HepG2 (cell line): Measurements from ENCODE around the gene PYGB. TPM values are rescaled to one million over a fixed set of nuclear protein-coding genes. Genes with fewer than 3 reads are reported as not detected.
A peak's percentile ranks its signal among the peaks of the same experiment; 100 is the strongest.

Experiments used
- ATAC-seq: fragments of 200-7000 bp; cut with Tn5 transposase; 3 replicates; pipeline ENCODE4 v1.9.1; 2020; ENCODE audit warnings: mild to moderate bottlenecking, moderate library complexity
- BruUV-seq: library from RNA; stranded (reverse); fragments of 400-500 nt; replicated peaks from 2 replicates; lab custom pipeline; 2021; lab: Mats Ljungman, UMichigan
- CTCF ChIA-PET: fragments of 300-600 bp; formaldehyde crosslinking; extraction: SDS; loops from one replicate; lab custom pipeline; 2021; ENCODE audit warnings: low total read pairs, inconsistent platforms, low intra/inter-chr PET ratio; lab: Yijun Ruan, JAX
- POLR2A ChIA-PET: fragments of 350-600 bp; sonication (Branson Sonifier 250); formaldehyde crosslinking; loops from one replicate; lab custom pipeline; 2020; ENCODE audit warnings: antibody characterized with exemption, inconsistent platforms; lab: Yijun Ruan, JAX
- DNase-seq: peaks from one replicate; pipeline ENCODE4 v3.0.0-alpha.2; 2015; ENCODE audit warnings: low spot score
- FAIRE-seq: peaks from 3 replicates; lab custom pipeline; 2011; peaks lifted over from hg19 to GRCh38; lab: Jason Lieb, UNC
- H2AFZ ChIP-seq: one replicate; pipeline ENCODE4 v1.6.1; 2011; ENCODE audit warnings: low read length, inconsistent platforms
- H3K27ac ChIP-seq: fragments of 300-600 bp; 3 replicates; pipeline ENCODE4 v1.8.0; 2011; ENCODE audit warnings: mixed run types, mild to moderate bottlenecking, mixed read lengths, low read length, inconsistent platforms; ENCODE audit not compliant: insufficient read depth; ENCODE audit errors: extremely low read length
- H3K27me3 ChIP-seq, 2 experiments: fragments of 200-600 bp in 1 of 2; 2 replicates in 1 of 2; 3 replicates in 1 of 2; pipeline versions ENCODE4 v1.6.0 to v1.8.0; 2011; ENCODE audit warnings: low read length in 2 of 2, mild to moderate bottlenecking in 2 of 2, moderate library complexity in 2 of 2, inconsistent platforms in 1 of 2; ENCODE audit not compliant: insufficient read depth in 2 of 2, control insufficient read depth in 1 of 2
- H3K36me3 ChIP-seq, 2 experiments: fragments of 200-600 bp in 1 of 2; replicated peaks in 1 of 2; 2 replicates in 1 of 2; 3 replicates in 1 of 2; pipeline versions ENCODE4 v1.5.1 to v1.8.0; 2011; ENCODE audit warnings: low read length in 2 of 2, inconsistent platforms in 1 of 2; ENCODE audit not compliant: insufficient read depth in 2 of 2, control insufficient read depth in 1 of 2
- H3K4me1 ChIP-seq: 2 replicates; pipeline ENCODE4 v1.5.1; 2012; ENCODE audit warnings: low read length, inconsistent platforms; ENCODE audit not compliant: insufficient read depth
- H3K4me2 ChIP-seq: 2 replicates; pipeline ENCODE4 v1.6.0; 2011; ENCODE audit warnings: low read depth, low read length, inconsistent platforms
- H3K4me3 ChIP-seq, 3 experiments: fragments of 200-600 bp in 1 of 3; sonication (generic), shearing (Covaris generic) in 1 of 3; replicated peaks in 1 of 3; 2 replicates each; pipeline ENCODE4 v1.5.1; 2011 to 2016; ENCODE audit warnings: low read length in 3 of 3, inconsistent platforms in 2 of 3, low read depth in 2 of 3, mild to moderate bottlenecking in 2 of 3, control low read depth in 1 of 3, mixed read lengths in 1 of 3; ENCODE audit not compliant: insufficient read depth in 1 of 3
- H3K79me2 ChIP-seq: one replicate; pipeline ENCODE4 v1.6.1; 2011; ENCODE audit warnings: low read length, inconsistent platforms; ENCODE audit not compliant: insufficient read depth
- H3K9ac ChIP-seq: 2 replicates; pipeline ENCODE4 v1.6.0; 2011; ENCODE audit warnings: mild to moderate bottlenecking, low read depth, low read length, inconsistent platforms; ENCODE audit not compliant: insufficient read depth
- H3K9me3 ChIP-seq: 2 replicates; pipeline ENCODE4 v1.5.1; 2012; ENCODE audit warnings: mild to moderate bottlenecking, low read length
- H4K20me1 ChIP-seq: 2 replicates; pipeline ENCODE4 v1.6.0; 2011; ENCODE audit warnings: inconsistent platforms, mild to moderate bottlenecking, low read length, moderate library complexity; ENCODE audit not compliant: insufficient read depth
- HIC2 ChIP-seq: sonication (generic); formaldehyde crosslinking; IDR thresholded peaks from 2 replicates; pipeline ENCODE4 v1.9.0; 2022; ENCODE audit warnings: low read depth, missing genetic modification reagents
- MTA1 ChIP-seq: sonication (generic); formaldehyde crosslinking; IDR thresholded peaks from 2 replicates; pipeline ENCODE4 v1.4.0; 2020; ENCODE audit warnings: missing genetic modification reagents, mild to moderate bottlenecking, borderline replicate concordance
- NFKBIZ ChIP-seq: IDR thresholded peaks from 2 replicates; pipeline ENCODE4 v1.6.1; 2018; ENCODE audit warnings: missing genetic modification reagents, missing compliant biosample characterization
- ZFP91 ChIP-seq: sonication (generic); formaldehyde crosslinking; IDR thresholded peaks from 2 replicates; pipeline ENCODE4 v1.9.0; 2022; ENCODE audit warnings: missing genetic modification reagents, mild to moderate bottlenecking, borderline replicate concordance
- ZNF687 ChIP-seq: sonication (generic); formaldehyde crosslinking; IDR thresholded peaks from 2 replicates; pipeline ENCODE4 v1.5.1; 2020; ENCODE audit warnings: mild to moderate bottlenecking, missing genetic modification reagents, moderate library complexity
- ZNF75D ChIP-seq: sonication (generic); formaldehyde crosslinking; IDR thresholded peaks from 2 replicates; pipeline ENCODE4 v1.8.1; 2023; ENCODE audit warnings: missing genetic modification reagents, mild to moderate bottlenecking, borderline replicate concordance
- WGBS: methylation state at CpG from one replicate; pipeline ENCODE4 v1.1.6; 2017; ENCODE audit warnings: low lambda C conversion rate; 5-methylcytosine and 5-hydroxymethylcytosine counted together
- in situ Hi-C: cut with HindIII; loops from 2 replicates; pipeline ENCODE4 v1.10.0; 2017; ENCODE audit warnings: low pct_unique_long_range_greater_than_20kb; ENCODE audit not compliant: extremely low pct_ligation_motif_present
- intact Hi-C: fragments of 100-400 bp; cut with micrococcal nuclease; formaldehyde crosslinking; loops from one replicate; pipeline ENCODE4 v1.10.0; 2022; ENCODE audit not compliant: unreplicated experiment
- polyA plus RNA-seq, 8 experiments: library from polyadenylated mRNA; depleted of rRNA in 3 of 8; stranded (reverse) in 7 of 8; unstranded in 1 of 8; fragments of >200 nt; fragmentation: Illumina TruSeq in 4 of 8; extraction: Trizol in 4 of 8; gene quantifications; 2 replicates each; pipeline versions ENCODE4 v1.2.1 to v1.2.3, GENCODE V29; 2011 to 2016; ENCODE audit warnings: low read depth in 4 of 8, missing spikeins in 1 of 8, mixed read lengths in 1 of 8; ENCODE audit not compliant: insufficient read depth in 1 of 8
- total RNA-seq, 5 experiments: library from RNA; depleted of rRNA; stranded (reverse); fragments of >200 nt; fragmentation: Illumina TruSeq; extraction: Trizol; gene quantifications; 2 replicates each; pipeline ENCODE4 v1.2.3, GENCODE V29; 2016; ENCODE audit warnings: low read depth in 1 of 5

The PYGB gene
- total and polyA plus RNA-seq, 2 of the 13 experiments (the other 11 are each of a cell fraction or from before 2014, with no cell fraction given), result 24.2 to 86.3 TPM

GRCh38 chr20:25198663-25199383 is 49.1 kb upstream of the PYGB start:
- Histone ChIP-seq H3K27me3 (no peaks in the 10 kb centered on the region; a peak in 1 of 5 replicates), H4K20me1 (peaks cover 17% of the 10 kb centered on the region), H3K27ac (no peak overlapping the region), H3K9me3 (no peaks in the 10 kb centered on the region), H3K9ac (no peak overlapping the region), H3K79me2 (peaks cover 74% of the 10 kb centered on the region), H2AFZ (no peak overlapping the region), H3K4me1 (peaks cover 64% of the 10 kb centered on the region), H3K4me3 (no peak overlapping the region), H3K36me3 (peaks cover 0 to 5% of the 10 kb centered on the region in 2 experiments; a peak in 3 of 5 replicates), H3K4me2 (no peak overlapping the region)
- POLR2A ChIA-PET, result interaction anchor here (2.0 kb wide), 1 partner anchor 49 kb away, joined by 8 read pairs; the partner anchor contains the start of gene PYGB
- WGBS, result 89% methylated on average over 11 of the region's 11 CpGs
- no TSS peak for BruUV-seq
- TF ChIP-seq ZNF687 (CRISPR knock-in tag) (peak; percentile 28; the same call in 1 of the 2 replicates), MTA1 (CRISPR knock-in tag) (0 out of 2 replicates have a peak, but pooled peaks have one; percentile 18), ZNF75D (CRISPR knock-in tag) (peak; percentile 48; the same call in 1 of the 2 replicates), ZFP91 (CRISPR knock-in tag) (0 out of 2 replicates have a peak, but pooled peaks have one; percentile 19), HIC2 (CRISPR knock-in tag) (no peak), NFKBIZ (CRISPR knock-in tag) (no peak)
- DNase-seq, result no peak
- no peak for ATAC-seq
- in situ Hi-C loops, result loop anchor here (5.0 kb wide), 1 partner anchor 207 kb away; the partner anchor contains the start of gene APMAP
- intact Hi-C loops, result no loop called here
- CTCF ChIA-PET, result no interaction called here
- FAIRE-seq, result no peak
